Measurements from ENCODE around the gene TNFRSF8.
"Not testable (repeated sequence)": the region's sequence is repeated elsewhere in the genome, so short reads cannot be mapped to it uniquely, and the experiment has no call there.

TNFRSF8 gene

GRCh38 chr1:12039164-12039525 lies 24.0 kb upstream of the TNFRSF8 start:
- DNase-seq, result no peak

- DNase-seq, result not testable (repeated sequence)
Observed at GRCh38 chr1:12039824-12040456, 23.2 kb upstream of the TNFRSF8 start.

- no peak for DNase-seq
Observed at GRCh38 chr1:12040457-12041051, 22.5 kb upstream of the TNFRSF8 start.

- DNase-seq, result not testable (repeated sequence)
Observed at GRCh38 chr1:12044187-12044877, 18.8 kb upstream of the TNFRSF8 start.

GRCh38 chr1:12046749-12047119 lies 16.4 kb upstream of the TNFRSF8 start:
- no peak for DNase-seq

- DNase-seq, result no peak
Observed at GRCh38 chr1:12047120-12047876, 15.8 kb upstream of the TNFRSF8 start.

GRCh38 chr1:12048372-12048771 lies 14.7 kb upstream of the TNFRSF8 start:
- DNase-seq, result peak in 2 of 14 donors; percentile 24 to 25

GRCh38 chr1:12049616-12050015 lies 13.5 kb upstream of the TNFRSF8 start:
- DNase-seq, result no peak

GRCh38 chr1:12051361-12051760 lies 11.7 kb upstream of the TNFRSF8 start:
- no peak for DNase-seq

GRCh38 chr1:12052008-12052573 lies 11.0 kb upstream of the TNFRSF8 start:
- DNase-seq, result peak in 7 of 14 donors; percentile 5 to 60 (median 9)

- DNase-seq, result peak in 9 of 14 donors; percentile 9 to 73 (median 19)
Observed at GRCh38 chr1:12052997-12053686, 10.0 kb upstream of the TNFRSF8 start.

GRCh38 chr1:12053752-12054548 lies 9.2 kb upstream of the TNFRSF8 start:
- peak in 1 of 14 donors; percentile 42 for DNase-seq

- no peak for DNase-seq
Observed at GRCh38 chr1:12055259-12055658, 7.8 kb upstream of the TNFRSF8 start.

- no peak for DNase-seq
Observed at GRCh38 chr1:12056331-12056841, 6.7 kb upstream of the TNFRSF8 start.

- no peak for DNase-seq
Observed at GRCh38 chr1:12057382-12057781, 5.7 kb upstream of the TNFRSF8 start.

GRCh38 chr1:12057940-12058687 lies 5.0 kb upstream of the TNFRSF8 start:
- no peak for DNase-seq

- no peak for DNase-seq
Observed at GRCh38 chr1:12059226-12059625, 3.9 kb upstream of the TNFRSF8 start.

GRCh38 chr1:12059722-12060464 lies 3.2 kb upstream of the TNFRSF8 start:
- DNase-seq, result no peak

GRCh38 chr1:12060500-12060899 lies 2.6 kb upstream of the TNFRSF8 start:
- no peak for DNase-seq
